Naive thymus-derived CD8-positive, alpha-beta T cell (primary cell): ENCODE data around the gene CCL15. TPM values are rescaled to one million over a fixed set of nuclear protein-coding genes. Genes with fewer than 3 reads are reported as not detected.

Source experiments
- ATAC-seq, 2 donors: fragments of 150-1000 bp; cut with Tn5 transposase in 1 of 2; sonication (Bioruptor Pico), chemical (Tn5 transposase) in 1 of 2; 1 replicate in 1 of 2; 2 replicates in 1 of 2; pipeline ENCODE4 v1.10.0; 2021; ENCODE audit warnings: mild to moderate bottlenecking in 2 of 2, moderate library complexity in 2 of 2
- POLR2A ChIA-PET: fragments of 350-600 bp; sonication (Branson Sonifier 250); formaldehyde crosslinking; loops from one replicate; lab custom pipeline; 2021; ENCODE audit warnings: antibody characterized with exemption; lab: Charles Lee
- DNase-seq, 10 donors: peaks; one replicate each; pipeline versions ENCODE4 v3.0.0 to v3.0.0-alpha.2; 2020 to 2022
- H3K27ac Mint-ChIP-seq, 10 donors: one replicate each; pipeline ENCODE4 v1.8.0; 2020 to 2022; ENCODE audit warnings: mild to moderate bottlenecking in 10 of 10, mixed read lengths in 10 of 10, moderate library complexity in 4 of 10, inconsistent platforms in 1 of 10
- H3K27me3 Mint-ChIP-seq, 5 donors: one replicate each; pipeline ENCODE4 v1.8.0; 2021 to 2022; ENCODE audit warnings: mixed read lengths in 5 of 5
- H3K36me3 Mint-ChIP-seq, 3 donors: one replicate each; pipeline ENCODE4 v1.8.0; 2020 to 2022; ENCODE audit warnings: mixed read lengths in 3 of 3, mild to moderate bottlenecking in 2 of 3, inconsistent platforms in 1 of 3
- H3K4me1 Mint-ChIP-seq, 4 donors: one replicate each; pipeline ENCODE4 v1.8.0; 2021 to 2022; ENCODE audit warnings: mixed read lengths in 4 of 4
- H3K4me3 Mint-ChIP-seq, 10 donors: one replicate each; pipeline ENCODE4 v1.8.0; 2020 to 2022; ENCODE audit warnings: mild to moderate bottlenecking in 10 of 10, mixed read lengths in 10 of 10, moderate library complexity in 6 of 10, inconsistent platforms in 1 of 10
- H3K9me3 Mint-ChIP-seq, 9 donors: one replicate each; pipeline ENCODE4 v1.8.0; 2020 to 2022; ENCODE audit warnings: mixed read lengths in 9 of 9, mild to moderate bottlenecking in 3 of 9, inconsistent platforms in 1 of 9, moderate library complexity in 1 of 9
- polyA plus RNA-seq, 3 donors: library from polyadenylated mRNA; unstranded; fragments of 300-500 nt; fragmentation: Illumina TruSeq; gene quantifications; one replicate each; pipeline ENCODE4 v1.2.3, GENCODE V29; 2021
- total RNA-seq, 8 experiments: library from RNA in 2 of 8; stranded (reverse) in 2 of 8; gene quantifications; one replicate each; pipeline ENCODE4 v1.2.3 and lab custom pipeline; 2021 to 2026

The CCL15 gene
- total and polyA plus RNA-seq, 5 experiments from 2014 or later, result not detected

DNA sequence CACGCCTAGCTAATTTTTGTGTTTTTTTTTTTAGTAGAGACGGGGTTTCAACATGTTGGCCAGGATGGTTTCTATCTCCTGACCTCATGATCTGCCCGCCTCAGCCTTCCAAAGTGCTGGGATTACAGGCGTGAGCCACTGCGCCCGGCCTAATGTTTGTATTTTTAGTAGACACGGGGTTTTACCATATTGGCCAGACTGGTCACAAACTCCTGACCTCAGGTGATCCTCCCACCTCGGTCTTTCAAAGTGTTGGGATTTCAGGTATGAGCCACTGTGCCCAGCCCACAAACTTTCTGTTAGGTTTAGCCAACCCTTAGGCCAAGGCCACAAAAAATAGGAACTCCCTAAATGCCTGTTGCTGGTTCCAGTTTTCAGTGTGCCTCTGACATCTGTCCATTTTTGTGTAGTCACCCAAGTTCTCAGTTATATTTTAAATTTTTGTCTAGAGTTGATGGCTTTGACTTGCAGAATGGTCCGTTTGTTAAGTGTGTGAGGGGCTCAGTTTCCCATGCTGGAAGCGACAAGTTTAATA lies 32.8 kb downstream of the CCL15 start:
- Mint-ChIP-seq H3K36me3 (no peaks in the 10 kb centered on the region), H3K27me3 (peaks cover 0 to 1% (median 0%) of the 10 kb centered on the region in 5 donors), H3K4me3 (no peak overlapping the region), H3K27ac (no peak overlapping the region), H3K4me1 (peaks cover 0 to 10% (median 0%) of the 10 kb centered on the region in 4 donors), H3K9me3 (no peaks in the 10 kb centered on the region)
- POLR2A ChIA-PET, result no interaction called here
- ATAC-seq (no peak), DNase-seq (no peak)

DNA sequence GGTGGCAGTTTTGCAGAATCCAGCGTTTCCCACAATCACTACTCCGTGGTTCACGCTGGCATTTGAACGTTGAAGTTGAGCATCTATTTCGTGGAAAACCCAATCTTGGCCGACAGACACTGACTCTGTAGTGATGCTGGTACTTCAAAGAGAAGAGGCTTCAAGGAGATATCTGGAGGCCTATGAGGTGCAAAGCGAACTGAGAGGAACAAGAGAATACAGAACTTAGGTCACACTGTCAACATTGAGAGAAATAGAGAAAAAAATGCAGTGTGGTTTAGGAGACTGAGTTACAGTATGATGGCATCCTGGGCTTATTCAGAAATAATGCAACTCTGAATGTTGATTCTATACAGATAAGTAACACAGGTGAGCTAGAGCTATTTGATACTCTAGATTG lies 36.1 kb downstream of the CCL15 start:
- POLR2A ChIA-PET, result no interaction called here
- Mint-ChIP-seq H3K27ac (no peak overlapping the region), H3K9me3 (no peaks in the 10 kb centered on the region), H3K4me1 (peaks cover 0 to 10% (median 0%) of the 10 kb centered on the region in 4 donors), H3K4me3 (no peak overlapping the region), H3K27me3 (peaks cover 0 to 5% (median 0%) of the 10 kb centered on the region in 5 donors), H3K36me3 (no peaks in the 10 kb centered on the region)
- ATAC-seq (no peak), DNase-seq (no peak)

DNA sequence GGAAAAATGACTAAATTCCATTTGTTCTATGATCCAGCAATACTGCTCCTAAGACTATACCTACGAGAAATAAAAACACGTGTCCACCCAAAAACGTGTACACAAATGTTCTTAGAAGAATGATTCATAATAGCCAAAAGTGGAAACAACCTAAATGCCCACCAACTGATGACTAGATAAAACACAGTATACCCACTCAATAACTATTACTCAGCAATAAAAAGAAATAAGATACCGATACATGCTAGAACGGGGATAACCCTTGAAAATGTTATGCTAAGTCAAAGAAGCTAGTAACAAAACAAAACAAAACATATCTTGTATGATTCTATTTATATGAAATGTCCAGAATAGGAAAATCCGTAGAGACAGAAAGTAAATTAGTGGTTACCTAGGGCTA lies 37.7 kb downstream of the CCL15 start:
- no peak for DNase-seq
- POLR2A ChIA-PET, result no interaction called here
- ATAC-seq, result no peak
- Mint-ChIP-seq H3K27ac (no peak overlapping the region), H3K4me1 (no peaks in the 10 kb centered on the region), H3K27me3 (peaks cover 0 to 9% (median 2%) of the 10 kb centered on the region in 5 donors), H3K9me3 (no peaks in the 10 kb centered on the region), H3K36me3 (no peaks in the 10 kb centered on the region), H3K4me3 (no peak overlapping the region)

DNA sequence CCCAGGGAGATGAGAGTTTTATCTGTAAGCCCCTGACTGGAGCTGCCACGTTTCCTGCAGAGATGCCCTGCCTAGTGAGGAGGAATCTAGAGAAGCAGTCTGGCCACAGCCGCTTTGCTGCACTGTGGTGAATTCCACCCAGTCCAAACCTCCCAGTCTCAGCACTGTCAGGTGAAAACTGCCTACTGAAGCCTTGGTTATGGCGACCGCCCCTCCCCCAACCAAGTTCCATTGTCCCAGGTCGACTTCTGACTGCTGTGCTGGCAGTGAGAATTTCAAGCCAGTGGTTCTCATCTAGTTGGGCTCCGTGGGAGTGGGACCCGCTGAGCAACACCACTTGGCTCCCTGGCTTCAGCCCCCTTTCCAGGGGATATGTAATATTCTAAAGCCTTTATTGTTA lies 47.6 kb downstream of the CCL15 start:
- Mint-ChIP-seq H3K4me1 (peaks cover 0 to 2% (median 0%) of the 10 kb centered on the region in 4 donors), H3K36me3 (no peaks in the 10 kb centered on the region), H3K4me3 (no peak overlapping the region), H3K27me3 (peaks cover 0 to 12% (median 5%) of the 10 kb centered on the region in 5 donors), H3K9me3 (no peaks in the 10 kb centered on the region), H3K27ac (no peak overlapping the region)
- DNase-seq, result no peak
- POLR2A ChIA-PET, result no interaction called here
- ATAC-seq, result no peak

DNA sequence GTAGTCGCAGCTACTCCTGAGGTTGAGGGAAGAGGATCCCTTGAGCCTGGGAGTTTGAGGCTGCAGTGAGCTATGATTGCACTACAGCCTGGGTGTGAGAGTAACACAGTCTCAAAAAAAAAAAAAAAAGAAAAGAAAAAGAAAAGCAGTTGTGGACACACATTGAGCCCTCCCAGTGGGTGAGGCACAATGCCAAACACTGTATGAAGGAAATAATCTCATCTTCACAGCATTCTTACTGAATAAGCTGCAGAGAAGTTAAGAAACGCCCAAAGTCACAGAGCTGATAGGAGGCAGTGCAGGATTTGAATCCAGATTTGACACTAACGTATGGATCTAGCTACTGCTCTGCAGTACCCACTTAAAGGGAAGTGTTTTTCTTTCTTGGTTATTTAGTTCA lies 52.0 kb downstream of the CCL15 start:
- POLR2A ChIA-PET, result interaction anchor here (0.6 kb wide), 1 partner anchor 126 kb away, joined by 5 read pairs; no protein-coding TSS in a partner anchor

GRCh38 chr17:35948092-35948491 lies 53.3 kb downstream of the CCL15 start:
- DNase-seq (no peak), ATAC-seq (no peak)
- Mint-ChIP-seq H3K27me3 (no peaks in the 10 kb centered on the region), H3K9me3 (no peaks in the 10 kb centered on the region), H3K4me3 (no peak overlapping the region), H3K36me3 (no peaks in the 10 kb centered on the region), H3K4me1 (peaks cover 0 to 3% (median under 1%) of the 10 kb centered on the region in 4 donors), H3K27ac (no peak overlapping the region)
- POLR2A ChIA-PET, result no interaction called here

More for the DNA sequence above, 52.0 kb downstream of the CCL15 start:
- no peaks in the 10 kb centered on the region for H3K36me3 Mint-ChIP-seq
- no peaks in the 10 kb centered on the region for H3K9me3 Mint-ChIP-seq
- H3K27ac Mint-ChIP-seq, result no peak overlapping the region
- H3K4me3 Mint-ChIP-seq, result no peak overlapping the region
- H3K27me3 Mint-ChIP-seq, result no peaks in the 10 kb centered on the region
- ATAC-seq, result no peak
- H3K4me1 Mint-ChIP-seq, result peaks cover 0 to 2% (median under 1%) of the 10 kb centered on the region in 4 donors
- no peak for DNase-seq

Other genes starting within 250 kb of the CCL15 start
- gene GAS2L2, start 248.3 kb downstream of the CCL15 start, total RNA-seq, result under 1 TPM; 0.33 to 0.36 TPM
- not detected for gene GAS2L2, start 248.3 kb downstream of the CCL15 start, polyA plus RNA-seq
- gene C17orf50, start 240.7 kb downstream of the CCL15 start, total RNA-seq, result under 1 TPM in 1 of 2 experiments, not detected in 1; 0.38 TPM
- 1 to 10 TPM in 1 of 3 donors, under 1 TPM in 2; 0.20 to 2.1 (median 0.67) TPM for gene C17orf50, start 240.7 kb downstream of the CCL15 start, polyA plus RNA-seq
- gene MMP28, start 205.9 kb downstream of the CCL15 start, total RNA-seq, result 10 to 100 TPM; 15.0 to 15.2 TPM
- gene MMP28, start 205.9 kb downstream of the CCL15 start, polyA plus RNA-seq, result 10 to 100 TPM; 10.0 to 30.1 (median 13.4) TPM
- 100 to 1,000 TPM; 271 TPM for gene TAF15, start 192.1 kb downstream of the CCL15 start, total RNA-seq
- 10 to 100 TPM; 15.0 to 20.2 (median 19.9) TPM for gene TAF15, start 192.1 kb downstream of the CCL15 start, polyA plus RNA-seq
- 1 to 10 TPM; 1.2 TPM for gene HEATR9, start 132.7 kb downstream of the CCL15 start, total RNA-seq
- under 1 TPM in 1 of 3 donors, not detected in 2; 0.07 TPM for gene HEATR9, start 132.7 kb downstream of the CCL15 start, polyA plus RNA-seq
- 10 to 100 TPM; 84.3 to 87.4 TPM for gene CCL5, start 121.2 kb downstream of the CCL15 start, total RNA-seq
- gene CCL5, start 121.2 kb downstream of the CCL15 start, polyA plus RNA-seq, result 1,000 to 10,000 TPM in 1 of 3 donors, 10 to 100 TPM in 2; 41.5 to 1,286 (median 63.8) TPM
- gene RDM1, start 70.8 kb downstream of the CCL15 start, total RNA-seq, result under 1 TPM in 1 of 2 experiments, not detected in 1; 0.41 TPM
- 1 to 10 TPM in 1 of 3 donors, under 1 TPM in 1, not detected in 1; 0.32 to 2.7 TPM for gene RDM1, start 70.8 kb downstream of the CCL15 start, polyA plus RNA-seq
- not detected for gene LYZL6, start 57.8 kb downstream of the CCL15 start, total RNA-seq
- gene LYZL6, start 57.8 kb downstream of the CCL15 start, polyA plus RNA-seq, result not detected
- gene CCL16, start 20.1 kb downstream of the CCL15 start, total RNA-seq, result not detected
- gene CCL16, start 20.1 kb downstream of the CCL15 start, polyA plus RNA-seq, result not detected
- not detected for gene CCL14, start 14.8 kb downstream of the CCL15 start, total RNA-seq
- gene CCL14, start 14.8 kb downstream of the CCL15 start, polyA plus RNA-seq, result not detected
- gene CCL23, start 16.4 kb upstream of the CCL15 start, total RNA-seq, result not detected
- gene CCL23, start 16.4 kb upstream of the CCL15 start, polyA plus RNA-seq, result not detected
- gene CCL18, start 62.7 kb upstream of the CCL15 start, total RNA-seq, result not detected
- not detected for gene CCL18, start 62.7 kb upstream of the CCL15 start, polyA plus RNA-seq
- gene CCL3, start 88.6 kb upstream of the CCL15 start, total RNA-seq, result 1 to 10 TPM; 1.6 to 2.6 TPM
- gene CCL3, start 88.6 kb upstream of the CCL15 start, polyA plus RNA-seq, result 10 to 100 TPM in 1 of 3 donors, not detected in 2; 10.9 TPM
- gene CCL4, start 102.3 kb upstream of the CCL15 start, total RNA-seq, result 1 to 10 TPM; 2.9 to 4.3 TPM
- 100 to 1,000 TPM in 1 of 3 donors, 1 to 10 TPM in 2; 2.9 to 219 (median 3.9) TPM for gene CCL4, start 102.3 kb upstream of the CCL15 start, polyA plus RNA-seq
- gene TBC1D3B, start 175.1 kb upstream of the CCL15 start, total RNA-seq, result 10 to 100 TPM; 13.4 to 15.3 TPM
- not detected for gene TBC1D3B, start 175.1 kb upstream of the CCL15 start, polyA plus RNA-seq
- gene CCL3L1, start 195.2 kb upstream of the CCL15 start, total RNA-seq, result 1 to 10 TPM in 1 of 2 experiments, under 1 TPM in 1; 0.77 to 3.0 TPM
- gene CCL3L1, start 195.2 kb upstream of the CCL15 start, polyA plus RNA-seq, result 10 to 100 TPM in 1 of 3 donors, not detected in 2; 34.9 TPM
- 1 to 10 TPM; 1.5 to 2.1 TPM for gene CCL4L2, start 209.5 kb upstream of the CCL15 start, total RNA-seq
- gene CCL4L2, start 209.5 kb upstream of the CCL15 start, polyA plus RNA-seq, result 10 to 100 TPM in 1 of 3 donors, under 1 TPM in 1, not detected in 1; 0.59 to 58.5 TPM